Stimulated activated naive CD4-positive, alpha-beta T cell treated with Interleukin-2 at 50 U/mL for 16 hours (primary cell): ENCODE measurements around the gene FGF19.

Source experiments
- DNase-seq: peaks from one replicate; lab custom pipeline; 2025; lab: John Stamatoyannopoulos, UW

FGF19 gene

DNA sequence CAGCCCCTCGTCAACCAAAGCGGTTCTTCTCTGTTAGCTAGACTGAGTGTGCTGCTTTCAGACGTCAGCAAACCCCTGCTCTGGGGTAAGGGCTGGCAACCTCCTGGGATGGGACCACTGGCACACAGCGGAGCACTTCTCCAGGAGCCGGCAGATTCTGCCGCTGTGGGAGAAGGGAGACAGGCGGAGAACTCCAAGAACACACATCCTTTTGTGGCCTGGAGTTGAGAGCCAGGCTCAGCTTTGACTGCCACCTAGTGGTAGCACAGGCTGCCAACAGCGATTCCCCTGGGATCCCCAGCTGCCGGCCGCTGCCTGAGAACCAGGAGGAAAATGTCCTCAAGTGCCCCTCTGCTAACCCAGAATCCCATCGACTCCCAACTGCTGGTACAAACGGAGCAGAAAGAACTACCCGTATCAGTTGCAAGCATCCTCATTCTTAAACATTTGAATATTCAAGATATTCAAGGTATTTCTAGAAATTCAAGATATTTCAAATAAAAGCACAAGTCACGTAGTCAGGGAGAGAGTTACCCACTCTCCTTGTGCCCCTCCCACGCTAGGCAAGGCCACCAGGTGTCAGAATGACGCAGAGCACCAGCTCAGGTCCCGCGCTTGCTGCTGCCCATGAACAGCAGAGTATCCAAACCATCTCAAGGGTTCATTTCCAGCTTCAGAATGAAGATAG is 33.5 kb downstream of the FGF19 start:
- DNase-seq: peak; percentile 38

DNA sequence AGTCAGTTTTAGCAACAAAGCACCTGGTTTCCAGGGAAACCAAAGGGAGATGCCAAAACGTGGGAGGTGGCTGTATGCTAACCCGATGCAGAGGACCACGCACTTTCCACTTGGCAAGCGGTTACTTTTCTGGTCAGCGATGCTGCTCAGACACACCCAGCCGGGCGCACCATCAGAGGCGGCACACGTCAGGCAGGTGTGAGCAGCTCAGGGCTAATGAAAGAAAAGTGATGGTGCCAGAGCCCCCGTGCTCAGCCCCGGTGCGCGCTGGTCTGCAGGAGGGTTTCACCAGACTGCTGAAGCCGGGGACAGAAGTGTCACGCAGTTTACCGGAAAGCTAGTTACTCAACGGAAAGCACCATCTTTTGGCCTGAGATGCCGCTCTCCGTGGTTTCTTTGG is 34.3 kb downstream of the FGF19 start:
- no peak for DNase-seq

DNA sequence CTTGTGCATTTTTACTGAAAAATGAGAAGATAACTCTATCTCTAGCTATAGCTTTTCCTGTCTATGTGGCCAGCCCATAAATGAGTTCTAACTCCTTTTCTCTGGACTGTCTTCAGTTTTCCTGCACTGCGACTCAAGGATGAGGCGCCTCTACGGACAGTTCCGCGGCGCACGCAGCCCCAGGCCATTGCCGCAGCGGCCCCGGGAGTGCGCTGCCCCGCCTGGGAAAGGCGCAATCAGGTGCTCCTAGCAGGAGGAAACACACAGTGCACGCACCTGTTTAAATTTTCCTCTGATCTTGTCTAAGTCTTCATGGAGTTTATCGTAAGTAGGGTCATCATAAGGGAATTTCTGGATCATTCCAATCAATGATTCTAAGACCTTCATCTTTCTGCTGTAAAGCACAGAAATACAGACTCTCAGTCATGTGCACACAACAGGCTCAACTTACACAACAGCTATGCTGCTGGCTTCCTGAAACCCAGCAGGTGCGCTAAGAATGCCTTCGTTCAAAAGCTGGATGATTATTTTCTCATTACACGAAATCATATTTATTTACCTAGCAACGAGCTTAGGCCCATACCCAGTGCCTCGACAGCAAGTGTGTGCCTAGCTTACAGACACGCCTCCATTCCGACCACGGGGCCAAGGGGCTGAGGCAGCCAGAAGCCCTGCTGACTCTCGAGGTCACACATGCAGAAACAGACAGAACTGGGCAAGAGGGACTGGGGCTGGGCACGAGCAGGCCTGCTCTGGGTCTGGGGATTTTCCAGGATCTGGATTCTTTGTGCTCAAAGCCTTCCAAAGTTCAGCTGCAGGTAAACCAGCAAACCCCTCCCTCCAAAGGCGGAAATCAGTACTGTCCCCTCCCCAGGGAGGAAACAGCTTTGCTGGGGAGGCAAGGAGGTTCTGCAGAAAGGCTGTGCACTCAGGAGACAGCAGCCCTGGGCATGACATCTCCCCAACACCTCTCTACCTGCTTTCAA is 35.9 kb downstream of the FGF19 start:
- DNase-seq: no peak

DNA sequence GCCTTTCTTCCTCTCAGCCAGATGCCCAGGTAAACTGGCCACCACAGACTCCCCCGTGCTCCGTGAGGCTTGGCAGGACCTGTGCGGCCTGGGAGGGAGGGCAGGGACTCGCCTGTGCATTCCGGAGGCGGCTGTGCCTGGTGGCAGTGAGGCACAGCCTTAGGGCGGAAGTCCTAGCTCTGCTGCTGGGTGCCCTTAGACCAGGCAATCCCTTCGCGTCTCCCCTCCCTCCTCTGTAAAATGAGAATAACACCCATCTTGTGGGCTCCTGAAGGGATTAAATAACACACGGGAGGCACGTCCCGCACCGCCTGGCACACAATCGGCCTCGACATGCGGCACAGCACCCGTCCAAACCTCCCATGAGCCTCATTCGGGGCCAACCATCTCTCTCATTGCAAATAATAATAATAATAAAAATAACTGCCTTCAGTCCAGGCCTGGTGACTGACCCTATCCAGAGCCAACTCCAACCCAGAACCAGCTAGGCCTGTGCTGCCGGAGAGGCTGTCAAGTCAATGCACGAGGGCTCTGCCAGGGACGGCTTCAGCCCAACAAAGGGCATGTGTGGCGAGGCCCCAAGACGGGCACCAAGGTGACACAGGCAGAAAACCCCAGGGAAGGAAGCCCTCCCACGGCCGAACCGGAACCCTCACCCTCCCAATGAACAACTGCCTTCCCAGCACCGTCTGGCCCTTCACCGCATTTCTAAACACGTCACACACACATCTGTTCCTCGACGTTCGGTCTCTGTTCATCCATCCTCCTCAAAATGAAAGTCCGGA is 36.9 kb downstream of the FGF19 start:
- DNase-seq: no peak

DNA sequence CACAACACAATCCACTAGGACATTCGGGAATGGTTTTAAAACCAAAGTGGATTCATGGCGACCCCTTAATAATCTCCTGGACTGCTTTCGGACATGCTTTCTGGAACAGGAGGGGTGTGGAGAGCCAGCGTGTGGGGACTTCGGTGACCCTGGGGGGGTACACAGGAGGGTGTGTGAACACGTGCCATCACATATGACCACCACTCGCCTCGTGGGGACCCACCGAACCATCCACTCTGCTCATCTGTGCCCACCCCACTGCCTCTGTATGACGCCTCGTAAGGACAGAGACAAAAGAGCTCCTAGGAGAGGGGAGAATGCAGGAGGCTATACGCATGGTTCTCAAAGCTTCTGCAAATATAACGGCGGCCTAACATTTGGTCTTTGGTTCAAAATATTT is 37.6 kb downstream of the FGF19 start:
- no peak for DNase-seq

DNA sequence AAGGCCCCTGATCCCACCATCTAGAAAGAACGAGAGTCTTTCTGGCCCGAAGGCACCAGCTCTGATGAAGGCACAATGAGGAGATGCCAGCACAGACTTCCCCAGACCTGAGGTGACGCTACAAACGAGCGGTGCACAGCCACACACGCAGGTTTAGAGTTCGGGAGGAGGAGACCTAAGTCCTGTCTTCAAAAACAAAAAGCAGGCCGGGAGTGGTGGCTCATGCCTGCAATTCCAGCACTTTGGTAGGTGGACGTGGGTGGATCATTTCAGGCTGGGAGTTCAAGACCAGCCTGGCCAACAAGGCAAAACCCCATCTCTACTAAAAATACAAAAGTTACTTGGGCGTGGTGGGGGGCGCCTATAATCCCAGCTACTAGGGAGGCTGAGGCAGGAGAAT is 38.2 kb downstream of the FGF19 start:
- DNase-seq: no peak

DNA sequence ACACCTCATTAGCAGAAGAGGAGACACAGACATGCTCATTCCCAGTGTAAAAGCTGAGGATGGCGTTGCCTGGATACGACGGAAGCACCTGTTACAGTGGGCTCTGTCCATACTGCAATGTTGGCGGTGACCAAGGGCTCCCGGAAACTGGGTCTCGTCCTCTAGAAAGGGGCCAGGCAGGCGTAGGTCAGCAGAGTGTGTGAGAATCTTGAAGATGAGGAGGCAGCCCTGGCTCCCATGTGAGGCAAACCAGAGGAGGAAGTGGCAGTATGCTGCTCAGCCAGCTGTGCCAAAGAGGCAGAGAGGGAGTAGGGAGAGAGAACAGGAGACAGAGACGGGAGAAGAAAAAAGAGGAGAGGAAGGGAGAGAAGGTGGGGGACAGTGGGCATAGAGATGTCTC is 38.9 kb downstream of the FGF19 start:
- no peak for DNase-seq

DNA sequence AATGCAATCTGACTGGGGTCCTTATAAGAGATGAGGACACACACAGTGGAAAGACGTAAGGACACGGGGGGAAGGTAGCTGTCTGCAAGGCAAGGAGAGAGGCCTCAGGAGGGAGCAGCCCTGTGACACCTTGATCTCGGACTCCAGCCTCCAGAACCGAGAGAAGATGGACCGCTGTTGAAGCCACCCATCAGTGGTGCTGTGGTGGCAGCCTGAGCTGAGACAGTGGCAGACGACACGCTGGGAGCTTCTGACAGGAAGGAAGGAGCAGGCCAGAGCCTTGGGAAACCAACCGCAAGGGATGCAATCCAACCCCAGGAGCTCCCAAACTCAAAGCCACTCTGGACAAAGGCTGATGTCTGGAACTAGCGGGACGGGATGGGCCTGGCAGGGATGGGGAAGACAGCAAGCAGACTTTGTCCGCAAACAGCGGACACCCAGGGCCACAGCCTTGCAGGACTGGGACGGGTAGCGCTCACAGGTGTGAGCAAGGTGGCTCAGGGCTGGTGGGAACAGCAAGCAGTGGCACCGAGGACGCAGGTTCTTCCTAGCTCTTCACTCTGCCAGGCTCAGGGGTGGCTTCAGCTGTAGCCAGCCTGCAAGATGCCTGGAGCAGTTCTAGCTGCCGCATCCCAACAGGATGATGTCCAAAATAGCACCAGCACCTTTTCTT is 39.6 kb downstream of the FGF19 start:
- no peak for DNase-seq

DNA sequence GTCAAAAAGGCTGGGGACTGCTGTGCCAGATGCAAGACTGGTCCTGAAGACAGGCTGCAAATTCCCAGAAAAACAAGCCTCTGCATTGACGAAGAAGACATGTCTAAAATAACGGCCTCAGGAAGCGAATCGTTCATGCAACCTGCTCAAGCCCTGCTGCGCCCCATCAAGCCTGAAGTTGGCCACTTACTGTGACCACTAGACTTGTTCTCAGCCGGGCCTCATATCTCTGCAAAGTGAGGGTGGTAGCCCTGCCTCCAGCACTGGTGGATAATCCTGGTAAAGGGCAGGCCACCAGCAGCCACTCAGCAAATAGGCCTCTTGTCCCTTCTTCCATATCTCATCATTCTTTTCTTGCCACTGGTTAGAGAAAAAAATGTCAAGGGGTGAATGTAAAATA is 40.5 kb downstream of the FGF19 start:
- DNase-seq: no peak

DNA sequence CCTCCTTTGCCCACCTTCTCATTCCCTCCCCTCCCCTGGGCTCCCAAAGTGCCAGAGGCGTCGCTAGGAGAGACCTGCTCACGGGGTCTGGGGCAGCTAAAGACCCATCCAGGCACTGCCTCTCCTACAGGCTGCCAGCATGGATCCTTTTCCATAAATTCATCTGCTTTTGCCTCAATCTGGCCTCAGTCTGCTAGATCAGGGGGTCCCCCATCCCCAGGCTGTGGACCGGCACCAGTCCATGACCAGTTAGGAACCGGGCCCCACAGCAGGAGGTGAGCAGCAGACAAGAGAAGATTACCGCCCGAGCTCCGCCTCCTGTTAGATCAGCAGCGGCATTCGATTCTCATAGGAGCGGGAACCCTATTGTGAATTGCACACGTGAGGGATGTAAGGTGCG is 41.0 kb downstream of the FGF19 start:
- no peak for DNase-seq

DNA sequence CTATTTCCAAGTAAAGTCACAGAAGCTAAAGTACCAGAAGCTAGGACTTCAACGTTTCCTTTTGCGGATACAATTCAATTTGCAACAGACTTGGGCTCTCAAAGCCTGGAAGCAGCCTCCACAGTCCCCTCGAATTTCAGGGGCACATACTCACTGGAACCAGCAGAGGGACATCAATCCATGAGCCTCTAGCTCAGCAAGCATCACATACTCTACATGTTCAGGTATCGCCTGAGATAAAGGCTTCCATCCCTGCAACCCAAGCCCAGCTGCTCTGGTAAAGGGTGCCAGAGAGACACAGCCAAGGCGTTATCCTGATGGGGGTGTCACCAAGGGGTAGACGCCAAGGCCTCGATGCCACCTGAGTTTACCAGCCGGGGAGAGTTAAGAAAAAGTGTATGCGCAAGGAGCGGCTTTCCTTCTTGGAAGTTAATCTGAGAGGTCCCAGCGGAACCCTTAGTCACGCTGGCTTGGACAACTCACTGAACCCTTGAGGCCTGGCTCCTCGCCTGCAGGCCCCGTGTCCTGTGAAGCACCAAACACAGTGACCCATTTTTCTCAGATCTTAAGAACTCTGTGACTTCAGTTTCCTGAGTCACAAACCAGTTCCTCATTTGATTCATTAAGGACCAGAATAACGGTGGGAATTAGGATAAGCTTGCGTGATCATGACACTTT is 41.7 kb downstream of the FGF19 start:
- no peak for DNase-seq

DNA sequence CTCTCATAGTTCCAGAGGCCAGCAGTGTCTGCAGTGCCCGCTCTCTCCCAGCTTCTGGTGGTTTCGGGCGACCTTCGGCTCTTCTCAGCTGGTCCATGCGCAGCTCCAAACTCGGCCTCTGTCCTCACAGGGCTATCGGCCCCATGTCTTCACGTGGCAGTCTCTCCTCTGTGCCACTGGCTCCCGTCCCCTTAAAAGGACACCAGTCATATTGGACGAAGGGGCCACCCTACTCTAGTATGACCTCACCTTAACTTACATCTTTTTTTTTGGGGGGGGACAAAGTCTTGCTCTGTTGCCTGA is 42.5 kb downstream of the FGF19 start:
- DNase-seq: no peak

DNA sequence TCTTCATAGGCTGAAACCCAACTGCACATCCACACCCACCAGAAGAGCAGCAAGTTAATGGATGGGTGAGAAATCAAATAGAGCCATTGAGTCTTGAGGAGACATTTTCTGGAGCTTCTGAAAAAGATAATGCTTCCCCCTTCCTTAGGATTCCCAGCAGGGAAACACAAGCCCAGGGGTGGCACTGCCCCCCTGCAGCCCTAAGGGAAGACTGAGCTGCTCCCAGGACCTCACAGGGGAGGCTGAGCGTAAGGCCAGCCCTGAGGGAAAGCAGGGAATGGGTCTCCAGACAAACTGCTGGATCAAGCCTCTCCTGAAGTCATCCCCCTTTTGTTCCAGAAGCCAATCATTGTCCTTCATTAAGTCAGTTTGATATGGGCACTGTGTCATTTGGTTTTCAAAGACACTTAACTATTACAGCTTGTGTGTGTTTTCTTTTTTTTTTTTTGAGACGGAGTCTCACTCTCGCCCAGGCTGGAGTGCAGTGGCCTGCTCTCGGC is 43.8 kb downstream of the FGF19 start:
- DNase-seq: no peak

DNA sequence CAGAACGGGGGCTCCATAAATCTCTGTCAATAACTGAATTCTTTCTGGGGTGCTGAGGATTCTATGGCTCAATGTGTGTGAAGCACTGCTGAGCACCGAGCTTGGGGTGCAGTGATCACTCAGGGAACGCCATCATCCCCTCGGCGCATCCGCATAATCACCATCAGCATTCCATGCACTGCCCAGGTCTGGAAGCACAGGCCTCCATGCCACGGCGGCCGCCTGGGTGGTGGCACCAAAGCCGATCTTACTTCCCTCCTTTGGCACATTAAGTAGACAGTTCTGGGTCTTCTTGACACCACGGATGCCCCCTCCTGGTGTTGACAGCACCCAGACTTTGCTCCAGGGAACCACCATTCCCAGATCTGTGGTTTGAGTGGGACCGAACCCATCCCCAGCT is 44.2 kb downstream of the FGF19 start:
- DNase-seq: no peak

DNA sequence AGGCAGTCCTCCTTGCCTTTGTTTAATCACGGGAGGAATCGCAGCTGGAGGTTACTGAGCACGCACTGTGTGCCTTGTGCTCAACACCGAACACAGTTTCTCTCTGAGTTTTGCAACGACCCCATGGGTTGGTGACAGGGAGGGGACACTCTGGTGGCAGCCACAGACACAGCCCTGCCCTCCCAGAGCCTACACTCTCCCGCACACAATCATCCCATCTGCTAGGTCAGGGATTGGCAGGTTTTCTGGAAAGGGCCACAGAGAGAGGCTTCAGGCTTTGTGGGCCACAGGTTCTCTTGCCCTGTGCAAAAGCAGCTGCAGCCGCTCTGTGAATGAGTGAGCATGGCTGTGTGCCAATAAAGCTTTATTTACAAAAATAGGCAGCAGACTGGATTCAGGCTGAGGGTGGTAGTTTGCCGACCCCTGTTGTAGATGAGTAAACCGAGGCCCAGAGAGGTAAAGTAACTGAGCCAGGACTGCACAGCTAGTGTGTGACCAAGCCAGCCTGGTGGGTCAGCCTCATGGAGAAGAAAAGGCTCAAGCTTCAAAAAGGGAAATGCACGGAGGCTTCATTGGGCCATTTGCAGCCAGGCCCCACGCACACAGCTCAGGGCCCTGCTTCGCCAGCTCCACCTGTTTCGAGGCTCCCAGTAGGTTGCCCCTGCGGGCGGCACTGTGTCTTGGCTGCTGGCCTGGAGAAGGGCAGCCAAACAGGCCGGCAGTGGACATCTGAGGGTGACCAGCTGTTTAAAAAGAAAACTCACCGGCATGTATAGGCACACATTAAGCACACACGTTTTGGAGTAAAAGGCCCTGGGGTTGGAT is 45.0 kb downstream of the FGF19 start:
- DNase-seq: no peak

DNA sequence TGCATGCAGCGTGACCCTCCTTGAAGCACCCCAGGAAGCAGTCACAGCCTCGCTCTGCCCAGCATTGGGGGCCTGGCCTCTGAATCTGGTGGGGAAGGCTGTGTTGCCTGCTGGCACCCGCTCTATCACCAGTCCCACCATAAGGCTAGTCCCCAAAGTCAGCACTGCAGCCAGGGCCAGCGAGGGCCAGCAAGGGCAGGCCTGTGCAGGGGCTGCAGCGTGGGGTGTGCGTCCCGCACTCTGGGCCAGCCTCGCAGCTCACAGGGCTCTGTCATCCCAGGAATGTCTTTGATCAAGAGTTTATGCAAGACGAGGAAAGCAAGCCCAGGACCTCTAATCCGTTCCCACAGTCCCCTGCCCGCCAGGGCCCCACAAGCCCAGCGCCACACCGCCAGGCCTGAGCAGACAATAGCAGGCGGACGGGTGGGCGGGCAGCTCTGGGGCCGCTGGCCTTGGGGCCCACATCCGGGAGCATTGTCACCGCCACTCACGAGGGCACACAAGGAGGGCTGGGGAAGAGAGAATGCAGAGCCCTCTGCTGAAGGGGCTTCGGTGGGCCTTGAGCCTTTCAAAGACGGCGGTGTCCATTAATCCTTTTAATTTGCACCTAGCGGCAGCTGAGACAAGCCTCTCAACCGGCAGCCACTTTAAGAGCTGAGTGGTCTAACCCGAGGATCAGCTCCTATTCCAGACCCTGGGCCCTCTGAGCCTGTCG is 45.8 kb downstream of the FGF19 start:
- no peak for DNase-seq

DNA sequence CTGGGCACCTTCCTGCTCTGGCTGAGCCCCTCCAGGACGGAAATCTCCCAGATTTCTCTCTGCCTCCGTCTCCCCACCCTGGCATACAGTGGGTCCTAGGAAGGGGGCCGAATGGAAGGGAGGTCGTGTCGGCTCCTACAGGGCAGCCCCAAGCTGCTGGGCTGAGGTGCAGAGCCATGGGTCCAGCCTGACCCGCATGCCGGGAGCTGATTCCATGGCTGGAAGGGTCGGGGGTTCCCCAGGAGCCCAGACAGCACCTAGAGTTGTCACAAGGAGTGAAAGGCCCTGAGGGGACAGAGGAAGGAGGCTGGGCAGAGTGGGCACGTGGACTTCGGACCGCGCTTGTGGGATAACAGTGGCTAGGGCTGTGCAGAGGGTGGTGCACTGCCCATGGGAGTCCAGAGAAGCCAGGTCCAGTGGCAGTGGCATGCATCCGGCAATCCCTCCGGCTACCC is 46.3 kb downstream of the FGF19 start:
- no peak for DNase-seq

DNA sequence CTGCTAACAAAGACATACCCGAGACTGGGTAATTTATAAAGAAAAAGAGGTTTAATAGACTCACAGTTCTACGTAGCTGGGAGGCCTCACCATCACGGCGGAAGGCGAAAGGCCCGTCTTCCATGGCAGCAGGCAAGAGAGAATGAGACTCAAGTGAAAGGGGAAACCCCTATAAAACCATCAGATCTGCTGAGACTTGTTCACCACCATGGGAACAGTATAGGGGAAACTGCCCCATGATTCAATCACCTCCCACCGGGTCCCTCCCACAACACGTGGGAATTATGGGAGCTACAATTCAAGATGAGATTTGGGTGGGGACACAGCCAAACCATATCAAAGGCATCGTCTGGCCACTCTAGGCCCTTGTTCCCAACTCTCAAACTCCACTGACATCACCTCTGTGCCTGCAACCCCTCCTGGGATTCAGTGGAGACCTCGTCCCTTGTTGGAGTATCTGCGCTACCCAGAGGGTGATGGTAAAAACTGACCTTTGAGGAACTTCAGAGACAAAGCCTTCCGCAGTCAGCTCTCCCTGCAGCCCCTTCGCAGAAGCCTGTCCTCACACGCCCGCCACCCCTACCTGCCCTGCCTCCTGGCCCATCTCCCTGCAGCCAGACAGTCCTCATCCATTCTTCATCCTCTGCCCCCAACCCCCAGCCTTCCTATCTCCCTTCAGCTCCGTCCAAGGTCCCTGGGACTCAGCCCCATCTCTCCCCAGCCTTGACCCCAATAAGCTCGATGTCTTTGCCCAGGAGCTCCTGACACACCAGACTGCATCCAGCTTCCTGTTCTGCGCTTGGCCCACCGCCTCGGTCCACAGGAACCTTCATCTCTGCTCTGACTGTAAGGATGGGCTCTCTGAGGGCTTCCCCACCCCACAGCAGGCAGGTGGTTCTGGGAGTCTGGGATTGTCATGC is 47.0 kb downstream of the FGF19 start:
- no peak for DNase-seq
